Upper lobe of left lung (tissue), 6 donors: ENCODE measurements around the gene PRAME. TPM values are rescaled to one million over a fixed set of nuclear protein-coding genes. Genes with fewer than 3 reads are reported as not detected.

Experiments used
- ATAC-seq, 2 donors: fragments of 200-7000 bp; cut with Tn5 transposase; one replicate each; pipeline ENCODE4 v1.9.1; 2022; ENCODE audit warnings: mild to moderate bottlenecking in 2 of 2, moderate library complexity in 2 of 2; ENCODE audit not compliant: low FRiP score in 2 of 2
- DNase-seq, 2 donors: peaks; one replicate each; pipeline ENCODE4 v3.0.0-alpha.2; 2019 to 2020
- H3K27ac ChIP-seq, 4 donors: fragments of 200-600 bp; sonication (generic); one replicate each; pipeline ENCODE4 v1.5.1; 2016 to 2019
- H3K27me3 ChIP-seq, 4 donors: fragments of 200-600 bp; sonication (generic); one replicate each; pipeline ENCODE4 v1.5.1; 2017 to 2019
- H3K36me3 ChIP-seq, 4 donors: fragments of 200-600 bp; sonication (generic); one replicate each; pipeline ENCODE4 v1.5.1; 2016 to 2019
- H3K4me1 ChIP-seq, 4 donors: fragments of 200-600 bp; sonication (generic); one replicate each; pipeline ENCODE4 v1.5.1; 2018 to 2019
- H3K4me3 ChIP-seq, 4 donors: fragments of 200-600 bp; sonication (generic); one replicate each; pipeline ENCODE4 v1.5.1; 2017 to 2019; ENCODE audit warnings: mild to moderate bottlenecking in 2 of 4, moderate library complexity in 1 of 4
- H3K9me3 ChIP-seq, 4 donors: fragments of 200-600 bp; sonication (generic); one replicate each; pipeline ENCODE4 v1.5.1; 2018 to 2019
- CTCF ChIP-seq, 6 experiments: fragments of 450-650 bp in 4 of 6; fragments of 200-600 bp in 2 of 6; sonication (generic) in 2 of 6; IDR thresholded peaks; one replicate each; pipeline ENCODE4 v1.5.1; 2016 to 2019; ENCODE audit warnings: antibody characterized with exemption in 6 of 6
- EP300 ChIP-seq, 4 donors: sonication (generic); formaldehyde crosslinking; IDR thresholded peaks; one replicate each; pipeline ENCODE4 v1.5.1; 2017; ENCODE audit warnings: antibody characterized with exemption in 4 of 4, control low read depth in 2 of 4
- POLR2A ChIP-seq, 4 donors: fragments of 450-650 bp; IDR thresholded peaks; one replicate each; pipeline ENCODE4 v1.5.1; 2016 to 2017; ENCODE audit warnings: antibody characterized with exemption in 4 of 4, mild to moderate bottlenecking in 2 of 4
- POLR2AphosphoS5 ChIP-seq, 2 donors: sonication (generic); formaldehyde crosslinking; IDR thresholded peaks; one replicate each; pipeline ENCODE4 v1.5.1; 2017; ENCODE audit warnings: antibody characterized with exemption in 2 of 2
- WGBS, 2 donors: methylation state at CpG; one replicate each; pipeline ENCODE4 v1.1.5; 2017 to 2018; 5-methylcytosine and 5-hydroxymethylcytosine counted together
- total RNA-seq, 6 donors: library from RNA; depleted of rRNA in 4 of 6; stranded (reverse); fragments of >200 nt in 4 of 6; gene quantifications; one replicate each; pipeline versions ENCODE4 v1.1.0 to v1.2.1, GENCODE V29; 2016 to 2021
- donor health status: DM: no; HTN: no; CAD: no; lungs with moderate emphysema.
- donor health status: DM: no; HTN: yes; CAD: no; lungs with severe emphysema.

Gene PRAME
- total RNA-seq, 6 donors from 2014 or later: 1.3 to 3.5 TPM; not detected in 4

GRCh38 chr22:22574361-22574760 lies 15.3 kb upstream of the PRAME start:
- ATAC-seq (no peak), DNase-seq (no peak)
- no peak for TF ChIP-seq CTCF (IDR thresholded peaks at IDR 0.05)
- no peak for TF ChIP-seq EP300 (IDR thresholded peaks at IDR 0.05)
- TF ChIP-seq POLR2A (IDR thresholded peaks at IDR 0.05): no peak
- TF ChIP-seq POLR2AphosphoS5 (IDR thresholded peaks at IDR 0.05): no peak
- Histone ChIP-seq H3K36me3 (no peaks in the 10 kb centered on the region), H3K27ac (no peak overlapping the region), H3K4me1 (no peaks in the 10 kb centered on the region), H3K27me3 (no peaks in the 10 kb centered on the region), H3K4me3 (no peak overlapping the region), H3K9me3 (no peaks in the 10 kb centered on the region)

GRCh38 chr22:22573047-22573889 lies 14.2 kb upstream of the PRAME start:
- TF ChIP-seq EP300 (IDR thresholded peaks at IDR 0.05) (no peak), POLR2A (IDR thresholded peaks at IDR 0.05) (no peak), CTCF (IDR thresholded peaks at IDR 0.05) (no peak), POLR2AphosphoS5 (IDR thresholded peaks at IDR 0.05) (no peak)
- Histone ChIP-seq H3K9me3 (no peaks in the 10 kb centered on the region), H3K27me3 (no peaks in the 10 kb centered on the region), H3K36me3 (no peaks in the 10 kb centered on the region), H3K4me3 (no peak overlapping the region), H3K27ac (no peak overlapping the region), H3K4me1 (no peaks in the 10 kb centered on the region)
- DNase-seq (no peak), ATAC-seq (no peak)
- 68 to 69% methylated on average over 8 of the region's 8 CpGs for WGBS, 2 donors

GRCh38 chr22:22571862-22572261 lies 12.8 kb upstream of the PRAME start:
- no peaks in the 10 kb centered on the region for H3K4me1 ChIP-seq
- no peaks in the 10 kb centered on the region for H3K36me3 ChIP-seq
- H3K27me3 ChIP-seq: no peaks in the 10 kb centered on the region
- no peak for DNase-seq
- H3K9me3 ChIP-seq: no peaks in the 10 kb centered on the region
- no peak for ATAC-seq
- H3K27ac ChIP-seq: no peak overlapping the region
- WGBS, 2 donors: 79 to 85% methylated on average over 2 of the region's 2 CpGs
- TF ChIP-seq POLR2AphosphoS5 (IDR thresholded peaks at IDR 0.05) (no peak), EP300 (IDR thresholded peaks at IDR 0.05) (no peak), POLR2A (IDR thresholded peaks at IDR 0.05) (no peak), CTCF (IDR thresholded peaks at IDR 0.05) (no peak)
- no peak overlapping the region for H3K4me3 ChIP-seq

GRCh38 chr22:22571429-22571828 lies 12.4 kb upstream of the PRAME start:
- DNase-seq: no peak
- Histone ChIP-seq H3K4me3 (no peak overlapping the region), H3K27me3 (no peaks in the 10 kb centered on the region), H3K9me3 (no peaks in the 10 kb centered on the region), H3K4me1 (no peaks in the 10 kb centered on the region), H3K36me3 (no peaks in the 10 kb centered on the region), H3K27ac (no peak overlapping the region)
- TF ChIP-seq POLR2AphosphoS5 (IDR thresholded peaks at IDR 0.05) (no peak), POLR2A (IDR thresholded peaks at IDR 0.05) (no peak), EP300 (IDR thresholded peaks at IDR 0.05) (no peak), CTCF (IDR thresholded peaks at IDR 0.05) (no peak)
- no peak for ATAC-seq
- 79 to 90% methylated on average over 6 of the region's 6 CpGs for WGBS, 2 donors

GRCh38 chr22:22569218-22569617 lies 10.2 kb upstream of the PRAME start:
- no peak for DNase-seq
- no peaks in the 10 kb centered on the region for H3K27me3 ChIP-seq
- TF ChIP-seq POLR2AphosphoS5 (IDR thresholded peaks at IDR 0.05) (no peak), CTCF (IDR thresholded peaks at IDR 0.05) (no peak), POLR2A (IDR thresholded peaks at IDR 0.05) (no peak), EP300 (IDR thresholded peaks at IDR 0.05) (no peak)
- H3K4me1 ChIP-seq: no peaks in the 10 kb centered on the region
- no peaks in the 10 kb centered on the region for H3K9me3 ChIP-seq
- no peak for ATAC-seq
- no peaks in the 10 kb centered on the region for H3K36me3 ChIP-seq
- no peak overlapping the region for H3K27ac ChIP-seq
- no peak overlapping the region for H3K4me3 ChIP-seq
- 84 to 95% methylated on average over 4 to 5 of the region's 5 CpGs for WGBS, 2 donors
